Measurements from ENCODE around the gene SSH3.

SSH3 gene

GRCh38 chr11:67357831-67358670, 54.7 kb downstream of the SSH3 start:
- no peak for TF ChIP-seq CSDC2 (CRISPR knock-in tag; IDR thresholded peaks at IDR 0.05)
- TF ChIP-seq, protein P1, sequence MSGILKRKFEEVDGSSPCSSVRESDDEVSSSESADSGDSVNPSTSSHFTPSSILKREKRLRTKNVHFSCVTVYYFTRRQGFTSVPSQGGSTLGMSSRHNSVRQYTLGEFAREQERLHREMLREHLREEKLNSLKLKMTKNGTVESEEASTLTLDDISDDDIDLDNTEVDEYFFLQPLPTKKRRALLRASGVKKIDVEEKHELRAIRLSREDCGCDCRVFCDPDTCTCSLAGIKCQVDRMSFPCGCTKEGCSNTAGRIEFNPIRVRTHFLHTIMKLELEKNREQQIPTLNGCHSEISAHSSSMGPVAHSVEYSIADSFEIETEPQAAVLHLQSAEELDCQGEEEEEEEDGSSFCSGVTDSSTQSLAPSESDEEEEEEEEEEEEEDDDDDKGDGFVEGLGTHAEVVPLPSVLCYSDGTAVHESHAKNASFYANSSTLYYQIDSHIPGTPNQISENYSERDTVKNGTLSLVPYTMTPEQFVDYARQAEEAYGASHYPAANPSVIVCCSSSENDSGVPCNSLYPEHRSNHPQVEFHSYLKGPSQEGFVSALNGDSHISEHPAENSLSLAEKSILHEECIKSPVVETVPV (CRISPR knock-in tag; IDR thresholded peaks at IDR 0.05), result no peak
- no peak for TF ChIP-seq CREB5 (CRISPR knock-in tag; IDR thresholded peaks at IDR 0.05; ENCODE audit: low read depth)
- no peak for TF ChIP-seq ZNF70 (CRISPR knock-in tag; IDR thresholded peaks at IDR 0.05)
- TF ChIP-seq ZFP3 (CRISPR knock-in tag; IDR thresholded peaks at IDR 0.05), result no peak
- no peak for TF ChIP-seq BACH2 (CRISPR knock-in tag; IDR thresholded peaks at IDR 0.05; ENCODE audit: borderline replicate concordance)
- TF ChIP-seq GLIS3 (CRISPR knock-in tag; IDR thresholded peaks at IDR 0.05), result no peak
- ATAC-seq, result peak; percentile 13
